ENCODE data around the gene STARD3NL.

- TF ChIP-seq CTCF (conservative IDR thresholded peaks at IDR 0.05; ENCODE audit: low read depth, low read length), result no peak
- TF ChIP-seq EZH2 (IDR thresholded peaks at IDR 0.05; ENCODE audit: low read length, unreplicated experiment), result no peak
- no peak for TF ChIP-seq EZH2phosphoT487 (IDR thresholded peaks at IDR 0.05; ENCODE audit: borderline replicate concordance, low read length)
These were observed 36.9 kb upstream of the STARD3NL start for GRCh38 chr7:38141187-38141586.
